Keratinocyte (primary cell): ENCODE data around the gene HAT1.

Experiments used
- EZH2 ChIP-seq: IDR thresholded peaks from one replicate; pipeline ENCODE4 v1.6.1; 2012; ENCODE audit warnings: inconsistent platforms, mild to moderate bottlenecking, low read length, moderate library complexity
- TF ChIP-seq, protein P1 (sequence below), 3 experiments: IDR thresholded peaks in 1 of 3; conservative IDR thresholded peaks in 1 of 3; optimal IDR thresholded peaks in 1 of 3; 2 replicates in 2 of 3; 3 replicates in 1 of 3; pipeline versions ENCODE3 to v1.5.1; 2011; ENCODE audit warnings: low read length in 3 of 3, mild to moderate bottlenecking in 3 of 3, moderate library complexity in 2 of 3, control low read depth in 1 of 3, inconsistent platforms in 1 of 3; ENCODE audit not compliant: insufficient read depth in 2 of 3; ENCODE audit errors: extremely low read depth in 1 of 3

DNA sequence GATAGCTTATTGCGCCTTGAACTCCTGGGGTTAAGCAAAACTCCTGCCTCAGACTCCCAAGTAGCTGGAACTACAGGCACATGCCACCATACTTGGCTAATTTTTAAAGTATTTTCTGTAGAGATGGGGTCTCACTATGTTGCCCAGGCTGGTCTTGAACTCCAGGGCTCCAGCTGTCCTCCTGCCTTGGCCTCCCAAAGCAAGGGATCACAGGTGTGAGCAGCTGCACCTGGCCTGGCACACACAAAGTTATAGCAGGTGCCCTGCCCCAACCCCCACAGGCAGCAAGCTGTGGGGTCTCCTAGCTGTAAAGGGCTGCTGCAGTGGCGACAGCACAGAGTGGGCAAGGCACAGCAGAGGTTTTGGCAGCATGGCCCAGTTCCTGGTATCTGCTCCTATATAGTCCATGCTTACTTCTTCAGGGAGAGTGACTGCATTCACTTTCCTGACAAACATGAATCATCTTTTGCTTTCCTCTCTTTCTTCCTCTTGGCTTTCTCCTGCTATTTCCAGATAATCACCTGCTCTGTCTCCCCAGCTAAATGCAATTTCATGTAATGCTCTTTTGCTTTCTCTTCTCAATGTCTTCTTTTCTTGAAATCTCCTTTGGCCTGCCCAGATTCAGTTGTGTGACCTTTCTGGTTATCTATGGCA lies 50.2 kb downstream of the HAT1 start:
- TF ChIP-seq, protein P1, sequence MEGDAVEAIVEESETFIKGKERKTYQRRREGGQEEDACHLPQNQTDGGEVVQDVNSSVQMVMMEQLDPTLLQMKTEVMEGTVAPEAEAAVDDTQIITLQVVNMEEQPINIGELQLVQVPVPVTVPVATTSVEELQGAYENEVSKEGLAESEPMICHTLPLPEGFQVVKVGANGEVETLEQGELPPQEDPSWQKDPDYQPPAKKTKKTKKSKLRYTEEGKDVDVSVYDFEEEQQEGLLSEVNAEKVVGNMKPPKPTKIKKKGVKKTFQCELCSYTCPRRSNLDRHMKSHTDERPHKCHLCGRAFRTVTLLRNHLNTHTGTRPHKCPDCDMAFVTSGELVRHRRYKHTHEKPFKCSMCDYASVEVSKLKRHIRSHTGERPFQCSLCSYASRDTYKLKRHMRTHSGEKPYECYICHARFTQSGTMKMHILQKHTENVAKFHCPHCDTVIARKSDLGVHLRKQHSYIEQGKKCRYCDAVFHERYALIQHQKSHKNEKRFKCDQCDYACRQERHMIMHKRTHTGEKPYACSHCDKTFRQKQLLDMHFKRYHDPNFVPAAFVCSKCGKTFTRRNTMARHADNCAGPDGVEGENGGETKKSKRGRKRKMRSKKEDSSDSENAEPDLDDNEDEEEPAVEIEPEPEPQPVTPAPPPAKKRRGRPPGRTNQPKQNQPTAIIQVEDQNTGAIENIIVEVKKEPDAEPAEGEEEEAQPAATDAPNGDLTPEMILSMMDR (optimal IDR thresholded peaks at IDR 0.05 in 1 of 3, IDR thresholded peaks at IDR 0.05 in 1 of 3, conservative IDR thresholded peaks at IDR 0.05 in 1 of 3; ENCODE audit: extremely low read depth in 1 of 3, insufficient read depth in 2 of 3, low read length in 3 of 3): no peak
- no peak for TF ChIP-seq EZH2
